Activated CD8-positive, alpha-beta T cell treated with anti-CD3 and anti-CD28 coated beads for 36 hours (primary cell): ENCODE results near the gene PLN. TPM values are rescaled to one million over a fixed set of nuclear protein-coding genes. Genes with fewer than 3 reads are reported as not detected.
A peak's percentile ranks its signal among the peaks of the same experiment; 100 is the strongest.

Experiments
- ATAC-seq: fragments of 200-7000 bp; cut with Tn5 transposase; one replicate; pipeline ENCODE4 v1.10.0; 2021; ENCODE audit warnings: mild to moderate bottlenecking, moderate library complexity
- CTCF ChIA-PET: fragments of 350-600 bp; sonication (Branson Sonifier 250); formaldehyde crosslinking; loops from one replicate; lab custom pipeline; 2021; ENCODE audit warnings: antibody characterized with exemption; lab: Charles Lee
- POLR2A ChIA-PET: fragments of 350-600 bp; sonication (Branson Sonifier 250); formaldehyde crosslinking; loops from one replicate; lab custom pipeline; 2021; ENCODE audit warnings: antibody characterized with exemption; lab: Charles Lee
- DNase-seq: peaks from one replicate; pipeline ENCODE4 v3.0.0-alpha.2; 2020
- H3K27ac Mint-ChIP-seq: one replicate; pipeline ENCODE4 v1.8.0; 2021; ENCODE audit warnings: mild to moderate bottlenecking, mixed read lengths
- H3K27me3 Mint-ChIP-seq: one replicate; pipeline ENCODE4 v1.8.0; 2021; ENCODE audit warnings: mixed read lengths
- H3K36me3 Mint-ChIP-seq: one replicate; pipeline ENCODE4 v1.8.0; 2021; ENCODE audit warnings: low read depth, mixed read lengths
- H3K4me1 Mint-ChIP-seq: one replicate; pipeline ENCODE4 v1.8.0; 2021; ENCODE audit warnings: low read depth, mixed read lengths
- H3K4me3 Mint-ChIP-seq: one replicate; pipeline ENCODE4 v1.8.0; 2021; ENCODE audit warnings: mild to moderate bottlenecking, moderate library complexity, mixed read lengths
- H3K9me3 Mint-ChIP-seq: one replicate; pipeline ENCODE4 v1.8.0; 2021; ENCODE audit warnings: mixed read lengths
- CTCF ChIP-seq: fragments of 200-600 bp; IDR thresholded peaks from one replicate; pipeline ENCODE4 v1.8.0; 2022; ENCODE audit warnings: antibody characterized with exemption, mild to moderate bottlenecking
- intact Hi-C: fragments of 100-400 bp; cut with micrococcal nuclease; formaldehyde crosslinking; loops from one replicate; pipeline ENCODE4 v1.10.0; 2022
- total RNA-seq, 2 experiments: library from RNA; stranded (reverse); gene quantifications; one replicate each; pipeline ENCODE4 v1.2.3, GENCODE V29; 2021

Gene PLN
- total RNA-seq, 2 experiments from 2014 or later, result not detected

GRCh38 chr6:118565311-118565960, 17.3 kb downstream of the PLN start:
- ChIA-PET CTCF (interaction anchor here (0.6 to 3.0 kb wide), 60 partner anchors 8 to 544 kb away, joined by 3 to 31 read pairs (median 4); no protein-coding TSS in a partner anchor), POLR2A (interaction anchor here (0.6 to 0.8 kb wide), 2 partner anchors 204 to 424 kb away, joined by 3 to 4 read pairs; no protein-coding TSS in a partner anchor)
- peaks cover 24% of the 10 kb centered on the region for H3K4me1 Mint-ChIP-seq
- ATAC-seq, result peak; percentile 89
- H3K27ac Mint-ChIP-seq, result peak overlapping the region; percentile 33
- TF ChIP-seq CTCF, result peak; percentile 68
- peaks cover 14% of the 10 kb centered on the region for H3K36me3 Mint-ChIP-seq
- no peak overlapping the region for H3K4me3 Mint-ChIP-seq
- DNase-seq, result peak; percentile 13
- intact Hi-C loops, result loop anchor here (2.0 to 10.0 kb wide), 3 partner anchors 53 to 239 kb away; no protein-coding TSS in a partner anchor
- no peaks in the 10 kb centered on the region for H3K9me3 Mint-ChIP-seq
- H3K27me3 Mint-ChIP-seq, result no peaks in the 10 kb centered on the region

GRCh38 chr6:118567974-118568373, 19.9 kb downstream of the PLN start:
- no peak overlapping the region for H3K27ac Mint-ChIP-seq
- no peaks in the 10 kb centered on the region for H3K27me3 Mint-ChIP-seq
- no peak overlapping the region for H3K4me3 Mint-ChIP-seq
- TF ChIP-seq CTCF, result no peak
- ChIA-PET CTCF (interaction anchor here (1.1 to 1.8 kb wide), 2 partner anchors 12 to 16 kb away, joined by 5 to 6 read pairs; no protein-coding TSS in a partner anchor), POLR2A (no interaction called here)
- intact Hi-C loops, result loop anchor here (10.0 kb wide), 2 partner anchors 207 to 237 kb away; no protein-coding TSS in a partner anchor
- H3K9me3 Mint-ChIP-seq, result no peaks in the 10 kb centered on the region
- ATAC-seq (no peak), DNase-seq (no peak)
- H3K4me1 Mint-ChIP-seq, result peaks cover 24% of the 10 kb centered on the region
- H3K36me3 Mint-ChIP-seq, result peaks cover 9% of the 10 kb centered on the region

GRCh38 chr6:118569498-118569897, 21.4 kb downstream of the PLN start:
- no peak for ATAC-seq
- peaks cover 7% of the 10 kb centered on the region for H3K9me3 Mint-ChIP-seq

GRCh38 chr6:118571121-118571520, 23.0 kb downstream of the PLN start:
- CTCF ChIA-PET, result interaction anchor here (1.0 to 1.4 kb wide), 2 partner anchors 9 to 230 kb away, joined by 3 read pairs; no protein-coding TSS in a partner anchor
- ATAC-seq (no peak), DNase-seq (no peak)
- peaks cover 17% of the 10 kb centered on the region for H3K4me1 Mint-ChIP-seq
- POLR2A ChIA-PET, result no interaction called here
- intact Hi-C loops, result no loop called here
- H3K27ac Mint-ChIP-seq, result no peak overlapping the region
- H3K36me3 Mint-ChIP-seq, result peaks cover 29% of the 10 kb centered on the region
- H3K9me3 Mint-ChIP-seq, result peaks cover 23% of the 10 kb centered on the region
- no peaks in the 10 kb centered on the region for H3K27me3 Mint-ChIP-seq
- H3K4me3 Mint-ChIP-seq, result no peak overlapping the region
- TF ChIP-seq CTCF, result no peak

More at GRCh38 chr6:118569498-118569897, 21.4 kb downstream of the PLN start:
- intact Hi-C loops, result loop anchor here (10.0 kb wide), 2 partner anchors 205 to 235 kb away; no protein-coding TSS in a partner anchor
- Mint-ChIP-seq H3K4me3 (no peak overlapping the region), H3K27ac (no peak overlapping the region), H3K36me3 (peaks cover 18% of the 10 kb centered on the region), H3K4me1 (peaks cover 24% of the 10 kb centered on the region), H3K27me3 (no peaks in the 10 kb centered on the region)
- DNase-seq, result no peak
- no peak for TF ChIP-seq CTCF
- ChIA-PET CTCF (no interaction called here), POLR2A (no interaction called here)
